ENCODE results near the gene CSTF2.

- TF ChIP-seq, protein P1, sequence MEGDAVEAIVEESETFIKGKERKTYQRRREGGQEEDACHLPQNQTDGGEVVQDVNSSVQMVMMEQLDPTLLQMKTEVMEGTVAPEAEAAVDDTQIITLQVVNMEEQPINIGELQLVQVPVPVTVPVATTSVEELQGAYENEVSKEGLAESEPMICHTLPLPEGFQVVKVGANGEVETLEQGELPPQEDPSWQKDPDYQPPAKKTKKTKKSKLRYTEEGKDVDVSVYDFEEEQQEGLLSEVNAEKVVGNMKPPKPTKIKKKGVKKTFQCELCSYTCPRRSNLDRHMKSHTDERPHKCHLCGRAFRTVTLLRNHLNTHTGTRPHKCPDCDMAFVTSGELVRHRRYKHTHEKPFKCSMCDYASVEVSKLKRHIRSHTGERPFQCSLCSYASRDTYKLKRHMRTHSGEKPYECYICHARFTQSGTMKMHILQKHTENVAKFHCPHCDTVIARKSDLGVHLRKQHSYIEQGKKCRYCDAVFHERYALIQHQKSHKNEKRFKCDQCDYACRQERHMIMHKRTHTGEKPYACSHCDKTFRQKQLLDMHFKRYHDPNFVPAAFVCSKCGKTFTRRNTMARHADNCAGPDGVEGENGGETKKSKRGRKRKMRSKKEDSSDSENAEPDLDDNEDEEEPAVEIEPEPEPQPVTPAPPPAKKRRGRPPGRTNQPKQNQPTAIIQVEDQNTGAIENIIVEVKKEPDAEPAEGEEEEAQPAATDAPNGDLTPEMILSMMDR (conservative IDR thresholded peaks at IDR 0.05; ENCODE audit: low read depth, low read length), result no peak
- TF ChIP-seq, protein P2, sequence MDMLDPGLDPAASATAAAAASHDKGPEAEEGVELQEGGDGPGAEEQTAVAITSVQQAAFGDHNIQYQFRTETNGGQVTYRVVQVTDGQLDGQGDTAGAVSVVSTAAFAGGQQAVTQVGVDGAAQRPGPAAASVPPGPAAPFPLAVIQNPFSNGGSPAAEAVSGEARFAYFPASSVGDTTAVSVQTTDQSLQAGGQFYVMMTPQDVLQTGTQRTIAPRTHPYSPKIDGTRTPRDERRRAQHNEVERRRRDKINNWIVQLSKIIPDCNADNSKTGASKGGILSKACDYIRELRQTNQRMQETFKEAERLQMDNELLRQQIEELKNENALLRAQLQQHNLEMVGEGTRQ (IDR thresholded peaks at IDR 0.05; ENCODE audit: low read depth, low read length), result no peak
- no peak for TF ChIP-seq CEBPB (IDR thresholded peaks at IDR 0.05; ENCODE audit: low read depth, low read length)
- TF ChIP-seq CHD1 (IDR thresholded peaks at IDR 0.05; ENCODE audit: low read depth, low read length), result no peak
These were observed 60.2 kb downstream of the CSTF2 start for GRCh38 chrX:100880368-100880767.
